Fibroblast of pulmonary artery (primary cell): ENCODE measurements around the gene FADS3.

Experiments
- DNase-seq: peaks from one replicate; pipeline ENCODE4 v3.0.0-alpha.2; 2010; ENCODE audit warnings: low read depth
- H3K4me3 ChIP-seq: replicated peaks from 2 replicates; pipeline ENCODE4 v1.5.1; 2011; ENCODE audit warnings: low read depth, mild to moderate bottlenecking, control low read depth, low read length, moderate library complexity
- CTCF ChIP-seq: IDR thresholded peaks from 2 replicates; pipeline ENCODE4 v1.5.1; 2011; ENCODE audit warnings: mild to moderate bottlenecking, control low read depth, low read length, inconsistent platforms; ENCODE audit errors: missing control alignments

Gene FADS3

GRCh38 chr11:61880454-61880853 lies 10.9 kb downstream of the FADS3 start:
- no peak for DNase-seq
- no peak overlapping the region for H3K4me3 ChIP-seq
- no peak for TF ChIP-seq CTCF

- no peak for DNase-seq
- H3K4me3 ChIP-seq: no peak overlapping the region
- no peak for TF ChIP-seq CTCF
These were observed 11.3 kb downstream of the FADS3 start for GRCh38 chr11:61880031-61880430.

- no peak overlapping the region for H3K4me3 ChIP-seq
- no peak for TF ChIP-seq CTCF
- DNase-seq: no peak
These were observed 12.2 kb downstream of the FADS3 start for GRCh38 chr11:61879152-61879551.

- no peak overlapping the region for H3K4me3 ChIP-seq
- no peak for TF ChIP-seq CTCF
- no peak for DNase-seq
These were observed 15.6 kb downstream of the FADS3 start for GRCh38 chr11:61875698-61876097.

- no peak for TF ChIP-seq CTCF
- no peak overlapping the region for H3K4me3 ChIP-seq
- no peak for DNase-seq
These were observed 16.5 kb downstream of the FADS3 start for GRCh38 chr11:61874853-61875252.

- no peak overlapping the region for H3K4me3 ChIP-seq
- no peak for DNase-seq
- TF ChIP-seq CTCF: no peak
These were observed 17.0 kb downstream of the FADS3 start for GRCh38 chr11:61874377-61874809.

GRCh38 chr11:61873588-61874376 lies 17.6 kb downstream of the FADS3 start:
- no peak for TF ChIP-seq CTCF
- H3K4me3 ChIP-seq: no peak overlapping the region
- no peak for DNase-seq
